NCI-H128 (cell line): ENCODE measurements around the gene KIAA0040.
"Not testable (repeated sequence)": the region's sequence is repeated elsewhere in the genome, so short reads cannot be mapped to it uniquely, and the experiment has no call there.

Source experiments
- DNase-seq: peaks from one replicate; lab custom pipeline; 2025; ENCODE audit not compliant: unreplicated experiment; lab: John Stamatoyannopoulos, UW

Gene KIAA0040

GRCh38 chr1:175108331-175108820 is 84.2 kb downstream of the KIAA0040 start:
- not testable (repeated sequence) for DNase-seq
